K562 (cell line): ENCODE measurements around the gene FBXW12. TPM values are rescaled to one million over a fixed set of nuclear protein-coding genes. Genes with fewer than 3 reads are reported as not detected.

Experiments
- polyA plus RNA-seq, 8 experiments: library from polyadenylated mRNA; depleted of rRNA in 4 of 8; stranded (reverse) in 5 of 8; unstranded in 3 of 8; fragments of >200 nt; fragmentation: Nextera tagmentation in 2 of 8; fragmentation: Illumina TruSeq in 1 of 8; extraction: Ambion mirVana in 2 of 8; extraction: Trizol in 1 of 8; gene quantifications; 2 replicates each; pipeline versions ENCODE4 v1.2.1 to v1.2.3, GENCODE V29; 2011 to 2014; ENCODE audit warnings: inconsistent platforms in 1 of 8, missing spikeins in 1 of 8
- total RNA-seq, 7 experiments: library from RNA; depleted of rRNA in 6 of 7; stranded (reverse); fragments of >200 nt in 6 of 7; fragmentation: Illumina TruSeq in 2 of 7; extraction: Trizol in 2 of 7; gene quantifications; 2 replicates each; pipeline versions ENCODE4 v1.2.1 to v1.2.3, GENCODE V29; 2011 to 2021; ENCODE audit warnings: low replicate concordance in 1 of 7
- TF ChIP-seq, protein P1 (sequence below), 2 experiments: fragments of 450-650 bp; formaldehyde crosslinking in 1 of 2; IDR thresholded peaks; 2 replicates each; pipeline versions ENCODE4 v1.4.0 to v1.6.1; 2014 to 2020; ENCODE audit warnings: mild to moderate bottlenecking in 2 of 2, borderline replicate concordance in 1 of 2, low read depth in 1 of 2

Gene FBXW12
- total and polyA plus RNA-seq, 9 of the 15 experiments (the other 6 are each of a cell fraction or from before 2014, with no cell fraction given): 0.04 to 0.07 (median 0.06) TPM; not detected in 6

DNA sequence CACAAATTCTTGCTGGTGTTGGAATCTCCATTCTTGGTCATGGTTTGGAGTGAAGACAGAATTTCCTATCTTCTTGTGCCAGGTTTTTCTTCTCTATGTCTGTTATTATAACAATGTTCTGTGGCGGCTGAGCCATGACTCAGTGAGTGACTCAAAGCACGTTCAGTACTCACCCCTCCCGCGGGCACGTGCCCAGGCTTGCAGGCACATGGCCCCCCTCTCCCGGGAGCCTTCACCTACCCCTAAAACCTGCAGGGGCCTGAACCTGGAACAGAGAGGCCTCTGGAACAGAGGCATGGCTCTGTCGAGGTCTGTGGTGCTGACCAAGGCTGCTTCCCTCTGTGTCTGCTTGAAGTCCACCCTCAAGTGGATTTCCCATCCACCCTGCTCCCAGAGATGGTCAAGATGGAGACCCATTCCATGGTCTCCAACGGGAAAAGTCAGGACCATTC is 30.3 kb downstream of the FBXW12 start (continued):
- TF ChIP-seq, protein P1, sequence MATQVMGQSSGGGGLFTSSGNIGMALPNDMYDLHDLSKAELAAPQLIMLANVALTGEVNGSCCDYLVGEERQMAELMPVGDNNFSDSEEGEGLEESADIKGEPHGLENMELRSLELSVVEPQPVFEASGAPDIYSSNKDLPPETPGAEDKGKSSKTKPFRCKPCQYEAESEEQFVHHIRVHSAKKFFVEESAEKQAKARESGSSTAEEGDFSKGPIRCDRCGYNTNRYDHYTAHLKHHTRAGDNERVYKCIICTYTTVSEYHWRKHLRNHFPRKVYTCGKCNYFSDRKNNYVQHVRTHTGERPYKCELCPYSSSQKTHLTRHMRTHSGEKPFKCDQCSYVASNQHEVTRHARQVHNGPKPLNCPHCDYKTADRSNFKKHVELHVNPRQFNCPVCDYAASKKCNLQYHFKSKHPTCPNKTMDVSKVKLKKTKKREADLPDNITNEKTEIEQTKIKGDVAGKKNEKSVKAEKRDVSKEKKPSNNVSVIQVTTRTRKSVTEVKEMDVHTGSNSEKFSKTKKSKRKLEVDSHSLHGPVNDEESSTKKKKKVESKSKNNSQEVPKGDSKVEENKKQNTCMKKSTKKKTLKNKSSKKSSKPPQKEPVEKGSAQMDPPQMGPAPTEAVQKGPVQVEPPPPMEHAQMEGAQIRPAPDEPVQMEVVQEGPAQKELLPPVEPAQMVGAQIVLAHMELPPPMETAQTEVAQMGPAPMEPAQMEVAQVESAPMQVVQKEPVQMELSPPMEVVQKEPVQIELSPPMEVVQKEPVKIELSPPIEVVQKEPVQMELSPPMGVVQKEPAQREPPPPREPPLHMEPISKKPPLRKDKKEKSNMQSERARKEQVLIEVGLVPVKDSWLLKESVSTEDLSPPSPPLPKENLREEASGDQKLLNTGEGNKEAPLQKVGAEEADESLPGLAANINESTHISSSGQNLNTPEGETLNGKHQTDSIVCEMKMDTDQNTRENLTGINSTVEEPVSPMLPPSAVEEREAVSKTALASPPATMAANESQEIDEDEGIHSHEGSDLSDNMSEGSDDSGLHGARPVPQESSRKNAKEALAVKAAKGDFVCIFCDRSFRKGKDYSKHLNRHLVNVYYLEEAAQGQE (IDR thresholded peaks at IDR 0.05; ENCODE audit: borderline replicate concordance): no peak
- TF ChIP-seq, protein P1 (CRISPR knock-in tag; IDR thresholded peaks at IDR 0.05; ENCODE audit: low read depth): no peak
- TF ChIP-seq, all 486 proteins: peak for 7
